Activated CD8-positive, alpha-beta T cell treated with anti-CD3 and anti-CD28 coated beads for 36 hours (primary cell): ENCODE data around the gene BRI3BP. TPM values are rescaled to one million over a fixed set of nuclear protein-coding genes. Genes with fewer than 3 reads are reported as not detected.

ENCODE experiments used
- ATAC-seq: fragments of 200-7000 bp; cut with Tn5 transposase; one replicate; pipeline ENCODE4 v1.10.0; 2021; ENCODE audit warnings: mild to moderate bottlenecking, moderate library complexity
- CTCF ChIA-PET: fragments of 350-600 bp; sonication (Branson Sonifier 250); formaldehyde crosslinking; loops from one replicate; lab custom pipeline; 2021; ENCODE audit warnings: antibody characterized with exemption; lab: Charles Lee
- POLR2A ChIA-PET: fragments of 350-600 bp; sonication (Branson Sonifier 250); formaldehyde crosslinking; loops from one replicate; lab custom pipeline; 2021; ENCODE audit warnings: antibody characterized with exemption; lab: Charles Lee
- DNase-seq: peaks from one replicate; pipeline ENCODE4 v3.0.0-alpha.2; 2020
- H3K27ac Mint-ChIP-seq: one replicate; pipeline ENCODE4 v1.8.0; 2021; ENCODE audit warnings: mild to moderate bottlenecking, mixed read lengths
- H3K27me3 Mint-ChIP-seq: one replicate; pipeline ENCODE4 v1.8.0; 2021; ENCODE audit warnings: mixed read lengths
- H3K36me3 Mint-ChIP-seq: one replicate; pipeline ENCODE4 v1.8.0; 2021; ENCODE audit warnings: low read depth, mixed read lengths
- H3K4me1 Mint-ChIP-seq: one replicate; pipeline ENCODE4 v1.8.0; 2021; ENCODE audit warnings: low read depth, mixed read lengths
- H3K4me3 Mint-ChIP-seq: one replicate; pipeline ENCODE4 v1.8.0; 2021; ENCODE audit warnings: mild to moderate bottlenecking, moderate library complexity, mixed read lengths
- H3K9me3 Mint-ChIP-seq: one replicate; pipeline ENCODE4 v1.8.0; 2021; ENCODE audit warnings: mixed read lengths
- intact Hi-C: fragments of 100-400 bp; cut with micrococcal nuclease; formaldehyde crosslinking; loops from one replicate; pipeline ENCODE4 v1.10.0; 2022
- total RNA-seq, 2 experiments: library from RNA; stranded (reverse); gene quantifications; one replicate each; pipeline ENCODE4 v1.2.3, GENCODE V29; 2021
- TF ChIP-seq, protein P1 (sequence below): fragments of 200-600 bp; IDR thresholded peaks from one replicate; pipeline ENCODE4 v1.8.0; 2022; ENCODE audit warnings: antibody characterized with exemption, mild to moderate bottlenecking

BRI3BP gene
- total RNA-seq, 2 experiments from 2014 or later: 22.1 to 22.3 TPM

DNA sequence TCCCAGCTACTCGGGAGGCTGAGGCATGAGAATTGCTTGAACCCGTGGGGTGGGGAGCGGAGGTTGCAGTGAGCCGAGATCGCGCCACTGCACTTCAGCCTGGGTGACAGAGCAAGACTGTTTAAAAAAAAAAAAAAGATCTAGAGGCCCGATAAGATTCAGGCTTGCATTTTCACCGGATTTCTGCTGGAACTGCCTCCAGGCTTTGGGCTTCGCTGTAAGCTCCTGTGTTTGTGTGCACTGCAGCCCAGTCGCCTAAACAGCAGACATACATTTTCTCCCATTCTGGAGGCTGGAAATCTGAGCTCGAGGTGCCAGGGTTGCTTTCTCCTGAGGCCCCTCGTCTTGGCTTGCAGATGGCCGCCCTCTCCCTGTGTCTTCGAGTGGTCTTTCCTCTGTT, 12.2 kb downstream of the BRI3BP start:
- Mint-ChIP-seq H3K4me3 (no peak overlapping the region), H3K27ac (no peak overlapping the region), H3K4me1 (peaks cover 1% of the 10 kb centered on the region), H3K27me3 (no peaks in the 10 kb centered on the region), H3K36me3 (peaks cover 10% of the 10 kb centered on the region), H3K9me3 (no peaks in the 10 kb centered on the region)
- DNase-seq: no peak
- CTCF ChIA-PET: no interaction called here
- intact Hi-C loops: no loop called here
- no peak for ATAC-seq
- TF ChIP-seq, protein P1, sequence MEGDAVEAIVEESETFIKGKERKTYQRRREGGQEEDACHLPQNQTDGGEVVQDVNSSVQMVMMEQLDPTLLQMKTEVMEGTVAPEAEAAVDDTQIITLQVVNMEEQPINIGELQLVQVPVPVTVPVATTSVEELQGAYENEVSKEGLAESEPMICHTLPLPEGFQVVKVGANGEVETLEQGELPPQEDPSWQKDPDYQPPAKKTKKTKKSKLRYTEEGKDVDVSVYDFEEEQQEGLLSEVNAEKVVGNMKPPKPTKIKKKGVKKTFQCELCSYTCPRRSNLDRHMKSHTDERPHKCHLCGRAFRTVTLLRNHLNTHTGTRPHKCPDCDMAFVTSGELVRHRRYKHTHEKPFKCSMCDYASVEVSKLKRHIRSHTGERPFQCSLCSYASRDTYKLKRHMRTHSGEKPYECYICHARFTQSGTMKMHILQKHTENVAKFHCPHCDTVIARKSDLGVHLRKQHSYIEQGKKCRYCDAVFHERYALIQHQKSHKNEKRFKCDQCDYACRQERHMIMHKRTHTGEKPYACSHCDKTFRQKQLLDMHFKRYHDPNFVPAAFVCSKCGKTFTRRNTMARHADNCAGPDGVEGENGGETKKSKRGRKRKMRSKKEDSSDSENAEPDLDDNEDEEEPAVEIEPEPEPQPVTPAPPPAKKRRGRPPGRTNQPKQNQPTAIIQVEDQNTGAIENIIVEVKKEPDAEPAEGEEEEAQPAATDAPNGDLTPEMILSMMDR: no peak
- POLR2A ChIA-PET: interaction anchor here (0.6 kb wide), 1 partner anchor 63 kb away, joined by 3 read pairs; no protein-coding TSS in a partner anchor

DNA sequence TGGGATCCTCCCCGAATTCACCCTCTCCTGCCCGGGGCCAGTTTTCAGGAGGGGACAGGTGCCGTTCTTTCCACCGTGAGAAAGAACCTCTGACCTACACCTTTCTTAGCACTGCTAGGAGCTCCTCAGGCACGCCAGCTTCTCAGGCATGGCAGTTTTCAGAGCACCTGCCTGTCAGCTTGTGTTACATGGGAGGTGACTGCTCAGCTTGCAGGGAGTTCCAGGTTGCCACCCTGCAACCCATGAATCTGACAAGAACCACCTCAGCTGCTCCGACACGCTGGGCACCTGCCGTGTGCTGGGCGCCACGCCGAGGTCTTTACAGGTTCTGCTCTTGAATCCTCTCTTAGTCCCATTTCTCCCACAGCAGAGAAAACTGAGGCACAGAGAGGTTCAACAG, 12.9 kb downstream of the BRI3BP start:
- TF ChIP-seq, protein P1: no peak
- Mint-ChIP-seq H3K27me3 (no peaks in the 10 kb centered on the region), H3K36me3 (peaks cover 9% of the 10 kb centered on the region), H3K4me1 (no peaks in the 10 kb centered on the region), H3K9me3 (no peaks in the 10 kb centered on the region), H3K27ac (no peak overlapping the region), H3K4me3 (no peak overlapping the region)
- no peak for ATAC-seq
- CTCF ChIA-PET: no interaction called here
- POLR2A ChIA-PET: no interaction called here
- no peak for DNase-seq
- intact Hi-C loops: no loop called here

DNA sequence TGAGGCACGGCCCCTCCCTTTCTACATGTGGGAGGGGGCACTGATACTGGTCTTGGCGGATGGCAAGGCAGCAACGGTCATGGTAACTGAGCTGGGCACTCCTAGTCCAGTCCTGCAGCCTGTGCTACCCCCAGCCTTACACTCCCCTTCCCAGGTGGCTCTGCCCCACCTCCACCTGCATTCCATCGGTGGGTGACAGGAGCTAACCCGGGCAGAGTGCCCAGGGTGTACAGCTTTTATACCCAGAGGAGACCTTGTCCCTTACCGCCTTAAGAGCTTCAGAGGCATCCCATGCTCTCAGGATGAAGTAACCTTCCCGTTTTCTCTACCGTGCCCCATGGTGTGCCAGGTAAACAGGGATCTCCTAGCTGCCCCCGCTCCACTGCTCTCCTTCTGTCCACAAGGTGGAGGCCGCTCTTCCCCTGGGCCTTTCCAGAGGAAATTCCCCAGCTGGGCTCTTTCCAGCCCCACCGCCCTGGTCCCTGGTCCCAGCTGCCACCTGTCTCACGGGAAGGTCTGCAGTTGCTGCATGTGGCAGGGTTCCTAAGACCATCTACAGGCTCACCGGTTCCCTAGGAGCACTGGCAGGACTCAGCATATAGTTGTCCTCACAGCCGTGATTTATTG, 20.5 kb downstream of the BRI3BP start:
- Mint-ChIP-seq H3K36me3 (peaks cover 22% of the 10 kb centered on the region), H3K4me3 (no peak overlapping the region), H3K27me3 (no peaks in the 10 kb centered on the region), H3K4me1 (no peaks in the 10 kb centered on the region), H3K9me3 (no peaks in the 10 kb centered on the region), H3K27ac (no peak overlapping the region)
- TF ChIP-seq, protein P1: no peak
- ChIA-PET POLR2A (no interaction called here), CTCF (no interaction called here)
- DNase-seq (no peak), ATAC-seq (no peak)
- intact Hi-C loops: no loop called here

DNA sequence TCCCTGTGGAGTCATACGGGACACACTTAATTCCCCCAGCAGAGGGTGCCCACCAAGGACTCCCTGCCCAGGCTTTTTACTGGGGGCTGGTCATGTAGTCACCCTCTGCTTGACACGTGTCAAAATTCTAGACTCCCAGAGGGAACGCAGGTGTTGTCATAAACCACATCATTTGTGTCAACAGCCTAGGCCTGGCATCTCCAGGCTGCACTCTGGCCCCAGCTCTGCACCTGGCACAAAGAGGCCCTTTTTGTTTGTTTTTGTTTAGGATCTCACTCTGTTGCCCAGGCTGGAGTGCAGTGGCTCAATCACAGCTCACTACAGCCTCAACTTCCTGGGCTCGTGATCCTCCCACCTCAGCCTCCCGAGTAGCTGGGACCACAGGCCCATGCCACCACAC, 21.1 kb downstream of the BRI3BP start:
- POLR2A ChIA-PET: no interaction called here
- Mint-ChIP-seq H3K4me3 (no peak overlapping the region), H3K4me1 (no peaks in the 10 kb centered on the region), H3K27ac (no peak overlapping the region), H3K9me3 (no peaks in the 10 kb centered on the region), H3K36me3 (peaks cover 26% of the 10 kb centered on the region), H3K27me3 (no peaks in the 10 kb centered on the region)
- TF ChIP-seq, protein P1: no peak
- ATAC-seq: no peak
- intact Hi-C loops: no loop called here
- CTCF ChIA-PET: no interaction called here
- DNase-seq: no peak

DNA sequence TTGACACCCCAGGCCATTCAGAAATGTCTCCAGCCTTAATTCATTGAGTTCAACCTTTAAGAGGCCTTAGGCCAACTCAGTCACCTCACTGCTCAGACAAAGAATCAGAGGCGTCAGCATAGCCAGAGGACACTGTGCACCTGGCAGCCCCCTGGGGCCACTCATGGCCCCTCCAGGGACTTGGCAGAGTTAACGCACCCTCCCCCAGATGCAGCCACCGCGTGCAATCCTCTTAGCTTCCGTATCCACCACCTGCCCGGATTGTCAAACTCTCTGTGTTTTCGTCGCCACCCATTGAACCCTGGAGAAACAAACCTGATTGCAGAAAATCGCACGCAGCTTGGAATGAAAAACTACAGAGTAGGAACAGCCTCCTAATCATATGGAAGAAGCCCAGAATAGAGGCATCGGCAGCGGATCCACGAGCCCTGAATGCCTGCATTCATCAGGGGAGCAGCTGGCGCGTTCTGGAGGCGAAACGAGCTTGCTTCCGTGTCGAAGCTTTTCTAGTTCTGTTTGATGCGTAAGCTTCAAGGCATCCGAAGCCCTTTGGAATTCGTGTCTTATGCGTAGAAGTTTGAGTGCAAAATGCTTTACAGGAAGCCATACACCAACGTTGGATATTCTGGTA, 22.4 kb downstream of the BRI3BP start:
- ATAC-seq (no peak), DNase-seq (no peak)
- Mint-ChIP-seq H3K27ac (no peak overlapping the region), H3K36me3 (peaks cover 26% of the 10 kb centered on the region), H3K4me3 (no peak overlapping the region), H3K27me3 (no peaks in the 10 kb centered on the region), H3K4me1 (no peaks in the 10 kb centered on the region), H3K9me3 (no peaks in the 10 kb centered on the region)
- TF ChIP-seq, protein P1: no peak
- ChIA-PET POLR2A (no interaction called here), CTCF (interaction anchor here (0.9 kb wide), 1 partner anchor 17 kb away, joined by 3 read pairs; no protein-coding TSS in a partner anchor)
- intact Hi-C loops: no loop called here
